OCI-LY3 (cell line): ENCODE results near the gene MMP28.

Experiments
- H2AFZ ChIP-seq: fragments of 200-600, 300-600 bp; shearing (Covaris generic); 2 replicates; pipeline ENCODE4 v1.6.0; 2014; ENCODE audit warnings: antibody characterized with exemption, low read depth, low read length
- H3K27ac ChIP-seq: fragments of 200-600, 300-600 bp; sonication (generic); 2 replicates; pipeline ENCODE4 v1.5.1; 2014; ENCODE audit warnings: mild to moderate bottlenecking, low read length, moderate library complexity, mixed read lengths
- H3K27me3 ChIP-seq: fragments of 200-600, 300-600 bp; sonication (generic); 2 replicates; pipeline ENCODE4 v1.6.1; 2014; ENCODE audit warnings: low read depth, low read length, mixed read lengths
- H3K36me3 ChIP-seq: fragments of 200-600, 300-600 bp; sonication (generic); replicated peaks from 2 replicates; pipeline ENCODE3; 2014; ENCODE audit warnings: low read depth, low read length, mixed read lengths
- H3K4me1 ChIP-seq: fragments of 300-600, 200-600 bp; sonication (generic); 2 replicates; pipeline ENCODE4 v1.6.1; 2014; ENCODE audit warnings: low read length, mixed read lengths
- H3K4me2 ChIP-seq: fragments of 200-600, 300-600 bp; sonication (generic); 2 replicates; pipeline ENCODE4 v1.6.1; 2014; ENCODE audit warnings: low read length, mixed read lengths
- H3K4me3 ChIP-seq: fragments of 300-600, 200-600 bp; sonication (generic); 2 replicates; pipeline ENCODE4 v1.5.1; 2014; ENCODE audit warnings: antibody characterized with exemption, mild to moderate bottlenecking, low read length, moderate library complexity
- H3K79me2 ChIP-seq: fragments of 300-600, 200-600 bp; shearing (Covaris generic); 2 replicates; pipeline ENCODE4 v1.6.1; 2014; ENCODE audit warnings: mild to moderate bottlenecking, low read length, mixed read lengths
- H3K9ac ChIP-seq: fragments of 300-600, 200-600 bp; shearing (Covaris generic); 2 replicates; pipeline ENCODE4 v1.6.0; 2014; ENCODE audit warnings: mild to moderate bottlenecking, low read length, moderate library complexity
- H3K9me3 ChIP-seq: fragments of 200-600, 300-600 bp; shearing (Covaris generic); 2 replicates; pipeline ENCODE4 v1.6.1; 2014; ENCODE audit warnings: low read length, mixed read lengths; ENCODE audit not compliant: insufficient read depth
- H4K20me1 ChIP-seq: fragments of 200-600, 300-600 bp; sonication (generic); 2 replicates; pipeline ENCODE4 v1.6.1; 2016; ENCODE audit warnings: low read length, mixed read lengths; ENCODE audit not compliant: insufficient read depth
- CTCF ChIP-seq: fragments of 200-600, 300-600 bp; sonication (generic); IDR thresholded peaks from 2 replicates; pipeline ENCODE4 v1.5.1; 2014; ENCODE audit warnings: antibody characterized with exemption, low read length, low read depth
- EZH2phosphoT487 ChIP-seq: fragments of 200-600 bp; shearing (Covaris generic); IDR thresholded peaks from 2 replicates; pipeline ENCODE4 v1.6.1; 2018; ENCODE audit warnings: antibody characterized with exemption, mixed run types, low read depth

The MMP28 gene

GRCh38 chr17:35817196-35817595 is 21.8 kb upstream of the MMP28 start:
- no peak overlapping the region for H2AFZ ChIP-seq
- peaks cover 82% of the 10 kb centered on the region for H3K79me2 ChIP-seq
- no peak overlapping the region for H3K4me2 ChIP-seq
- H3K27ac ChIP-seq, result no peak overlapping the region
- H3K9ac ChIP-seq, result no peak overlapping the region
- no peaks in the 10 kb centered on the region for H3K9me3 ChIP-seq
- no peak overlapping the region for H3K4me3 ChIP-seq
- no peak for TF ChIP-seq CTCF
- no peak for TF ChIP-seq EZH2phosphoT487
- peaks cover 34% of the 10 kb centered on the region for H3K36me3 ChIP-seq
- H4K20me1 ChIP-seq, result peaks cover 57% of the 10 kb centered on the region
- no peaks in the 10 kb centered on the region for H3K27me3 ChIP-seq
- no peaks in the 10 kb centered on the region for H3K4me1 ChIP-seq

GRCh38 chr17:35816723-35817122 is 21.3 kb upstream of the MMP28 start:
- Histone ChIP-seq H3K79me2 (peaks cover 87% of the 10 kb centered on the region), H3K27ac (no peak overlapping the region), H3K27me3 (no peaks in the 10 kb centered on the region), H4K20me1 (peaks cover 62% of the 10 kb centered on the region), H3K4me2 (no peak overlapping the region), H3K4me3 (no peak overlapping the region), H2AFZ (no peak overlapping the region), H3K4me1 (no peaks in the 10 kb centered on the region), H3K9ac (no peak overlapping the region), H3K36me3 (peaks cover 38% of the 10 kb centered on the region), H3K9me3 (no peaks in the 10 kb centered on the region)
- TF ChIP-seq CTCF (no peak), EZH2phosphoT487 (no peak)

DNA sequence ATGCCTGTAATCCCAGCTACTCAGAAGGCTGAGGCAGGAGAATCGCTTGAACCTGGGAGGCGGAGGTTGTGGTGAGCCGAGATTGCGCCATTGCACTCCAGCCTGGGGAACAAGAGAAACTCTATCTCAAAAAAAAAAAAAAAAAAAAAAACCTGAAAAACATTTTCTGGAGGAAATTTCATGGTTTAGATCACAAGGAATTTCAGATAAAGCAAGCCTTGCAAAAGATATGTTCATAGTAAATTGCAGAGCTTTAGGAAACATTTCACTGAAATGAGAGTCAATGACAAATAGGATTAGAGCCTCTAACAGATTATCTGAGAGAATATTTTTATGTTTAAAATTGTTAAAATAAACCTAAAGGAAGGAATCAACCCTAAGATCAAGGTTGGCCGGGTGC is 17.0 kb upstream of the MMP28 start:
- peaks cover 69% of the 10 kb centered on the region for H4K20me1 ChIP-seq

GRCh38 chr17:35811759-35812158 is 16.3 kb upstream of the MMP28 start:
- no peak for TF ChIP-seq CTCF
- TF ChIP-seq EZH2phosphoT487, result no peak
- Histone ChIP-seq H3K9me3 (no peaks in the 10 kb centered on the region), H3K4me3 (no peak overlapping the region), H3K27ac (no peak overlapping the region), H2AFZ (no peak overlapping the region), H3K9ac (no peak overlapping the region), H3K27me3 (peaks cover 14% of the 10 kb centered on the region), H3K4me2 (no peak overlapping the region), H3K4me1 (peaks cover 20% of the 10 kb centered on the region), H3K36me3 (peaks cover 18% of the 10 kb centered on the region), H3K79me2 (peaks cover 75% of the 10 kb centered on the region), H4K20me1 (peaks cover 62% of the 10 kb centered on the region)

More for the DNA sequence above, 17.0 kb upstream of the MMP28 start:
- Histone ChIP-seq H2AFZ (no peak overlapping the region), H3K79me2 (peaks cover 82% of the 10 kb centered on the region), H3K27ac (no peak overlapping the region), H3K4me3 (no peak overlapping the region), H3K4me1 (peaks cover 20% of the 10 kb centered on the region), H3K4me2 (no peak overlapping the region), H3K36me3 (peaks cover 23% of the 10 kb centered on the region), H3K27me3 (peaks cover 7% of the 10 kb centered on the region), H3K9ac (no peak overlapping the region), H3K9me3 (no peaks in the 10 kb centered on the region)
- no peak for TF ChIP-seq EZH2phosphoT487
- no peak for TF ChIP-seq CTCF
